Activated naive CD4-positive, alpha-beta T cell treated with anti-CD3 and anti-CD28 coated beads, Interleukin-2, amount 50 U/mL, for 16 hours (primary cell): ENCODE results near the gene NUDT15.
"Not testable (repeated sequence)": the region's sequence is repeated elsewhere in the genome, so short reads cannot be mapped to it uniquely, and the experiment has no call there.

ENCODE experiments used
- DNase-seq: peaks from one replicate; pipeline ENCODE4 v3.0.0-alpha.2; 2020

Gene NUDT15

GRCh38 chr13:48043789-48044503, 6.4 kb downstream of the NUDT15 start:
- DNase-seq: no peak

GRCh38 chr13:48050550-48050949, 13.0 kb downstream of the NUDT15 start:
- DNase-seq: no peak

DNA sequence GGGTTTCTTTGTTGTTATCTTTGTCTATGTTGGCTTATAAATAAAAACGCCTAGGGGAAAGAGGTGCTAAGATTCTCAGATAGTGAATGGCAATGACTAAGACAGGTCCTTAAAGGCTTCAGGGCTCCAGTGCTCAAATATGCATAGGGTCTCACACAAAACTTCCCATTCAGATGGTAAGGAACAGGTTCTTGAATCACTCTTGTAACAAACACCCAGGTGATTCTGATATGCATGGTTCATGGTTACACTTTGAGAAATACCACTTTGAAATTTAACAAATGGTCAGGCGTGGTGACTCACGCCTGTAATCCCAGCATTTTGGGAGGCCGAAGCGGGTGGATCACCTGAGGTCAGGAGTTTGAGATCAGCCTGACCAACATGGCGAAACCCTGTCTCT, 17.1 kb downstream of the NUDT15 start:
- no peak for DNase-seq

DNA sequence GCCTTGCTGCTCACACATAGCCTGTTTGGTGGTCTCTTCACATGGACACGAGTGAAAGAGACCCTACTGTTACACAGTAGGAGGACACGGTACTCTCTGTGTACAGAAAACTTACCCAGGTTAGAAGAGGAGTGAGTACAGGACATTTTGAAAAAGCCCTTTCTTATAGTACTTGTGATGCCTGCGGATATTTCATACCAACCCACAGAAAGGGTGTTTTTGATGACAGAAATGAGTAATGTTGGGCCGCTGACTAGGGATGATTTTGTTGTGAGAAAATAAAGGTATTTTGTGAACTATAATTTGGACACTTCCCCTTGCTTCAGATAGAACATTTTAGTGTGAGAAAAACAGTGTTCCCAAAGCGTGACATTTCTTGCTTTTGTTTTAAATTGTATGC, 18.2 kb downstream of the NUDT15 start:
- no peak for DNase-seq

- DNase-seq: not testable (repeated sequence)
Measured at GRCh38 chr13:48058536-48058935, 21.0 kb downstream of the NUDT15 start.

DNA sequence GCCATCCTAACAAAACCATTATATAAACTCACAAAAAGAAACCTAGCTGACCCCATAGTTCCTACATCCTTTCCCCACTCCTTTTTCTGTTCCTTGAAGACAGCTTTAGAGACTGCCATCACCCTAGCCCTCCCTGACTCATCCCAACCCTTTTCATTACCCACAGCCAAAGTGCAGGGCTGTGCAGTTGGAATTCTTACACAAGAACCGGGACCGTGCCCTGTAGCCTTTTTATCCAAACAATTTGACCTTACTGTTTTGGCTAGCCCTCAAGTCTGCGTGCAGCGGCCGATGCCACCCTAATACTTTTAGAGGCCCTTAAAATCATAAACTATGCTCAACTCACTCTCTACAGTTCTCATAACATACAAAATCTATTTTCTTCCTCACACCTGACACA, 22.4 kb downstream of the NUDT15 start:
- not testable (repeated sequence) for DNase-seq

DNA sequence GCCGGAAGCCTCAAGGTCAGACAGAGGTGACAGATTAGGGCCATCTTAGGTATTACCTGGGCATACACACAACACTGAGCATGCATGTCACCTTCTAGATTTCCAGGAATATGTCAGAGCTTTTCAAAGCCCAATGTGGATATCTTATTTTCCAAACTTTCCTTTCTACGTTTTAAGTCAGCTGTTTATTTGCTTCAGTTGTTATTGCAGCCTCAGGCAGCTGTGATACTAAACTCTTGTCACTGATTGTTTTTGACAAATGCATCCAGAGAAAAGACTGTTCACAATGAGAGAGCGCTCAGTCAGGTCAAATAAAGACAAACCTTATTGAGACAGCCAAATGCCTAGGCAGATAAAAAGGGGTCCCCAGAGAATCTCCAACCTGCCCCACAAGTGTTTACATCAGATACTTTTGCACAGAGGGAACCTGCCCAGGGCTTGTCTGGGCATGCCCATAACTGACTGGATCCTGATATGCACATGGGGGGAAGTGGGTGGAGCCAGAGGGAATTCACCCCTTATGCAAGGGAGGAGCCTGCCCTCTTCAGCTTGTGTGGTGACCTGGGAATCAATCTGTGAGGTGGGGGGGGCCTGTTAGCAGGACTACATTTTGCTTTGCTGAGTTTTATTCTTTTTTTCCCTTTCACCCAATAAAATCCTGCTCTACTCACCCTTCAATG, 28.9 kb downstream of the NUDT15 start:
- no peak for DNase-seq

GRCh38 chr13:48068036-48068435, 30.5 kb downstream of the NUDT15 start:
- no peak for DNase-seq

DNA sequence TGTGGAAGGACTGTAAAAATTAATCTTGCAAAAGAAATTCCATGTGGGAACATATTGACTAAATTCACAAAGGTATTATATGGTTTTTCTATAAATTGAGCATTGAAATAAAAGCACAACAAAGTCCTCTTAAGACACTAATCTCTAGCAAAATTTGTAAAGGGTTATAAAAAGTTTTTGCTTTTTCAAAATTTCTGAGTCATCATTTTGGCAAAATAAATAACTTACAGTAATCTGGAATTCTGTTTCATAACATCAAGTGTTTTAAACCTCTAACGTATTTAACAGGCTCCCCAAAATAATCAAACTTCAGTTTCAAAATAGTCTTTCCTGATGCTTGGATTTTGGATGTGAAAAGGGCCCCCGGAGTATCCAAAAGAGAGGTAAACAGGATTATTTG, 31.4 kb downstream of the NUDT15 start:
- no peak for DNase-seq

- DNase-seq: no peak
Measured at GRCh38 chr13:48069573-48069972, 32.0 kb downstream of the NUDT15 start.

GRCh38 chr13:48070942-48071341, 33.4 kb downstream of the NUDT15 start:
- no peak for DNase-seq

GRCh38 chr13:48072304-48072703, 34.8 kb downstream of the NUDT15 start:
- DNase-seq: no peak

- no peak for DNase-seq
Measured at GRCh38 chr13:48072787-48073186, 35.3 kb downstream of the NUDT15 start.

GRCh38 chr13:48074006-48074405, 36.5 kb downstream of the NUDT15 start:
- no peak for DNase-seq

GRCh38 chr13:48078251-48078656, 40.7 kb downstream of the NUDT15 start:
- no peak for DNase-seq

DNA sequence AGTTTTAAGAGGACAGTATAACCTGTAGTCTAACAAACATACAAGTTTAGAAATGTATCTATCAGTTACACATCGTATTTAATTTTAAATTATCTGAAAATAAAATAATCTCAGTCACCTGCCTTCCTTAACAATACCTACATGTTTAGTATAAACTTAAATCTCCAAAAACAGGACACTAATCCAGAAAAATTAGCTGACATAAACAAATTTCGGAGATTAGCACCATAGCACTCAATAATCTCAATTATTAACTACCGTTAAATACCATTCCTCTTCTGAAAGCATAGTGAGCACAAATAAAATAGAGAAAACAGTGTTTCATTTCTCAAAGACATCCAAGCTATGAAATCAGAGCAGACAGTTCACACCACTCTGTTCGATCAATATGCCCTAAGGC, 44.2 kb downstream of the NUDT15 start:
- DNase-seq: no peak

- no peak for DNase-seq
Measured at GRCh38 chr13:48086272-48086671, 48.7 kb downstream of the NUDT15 start.

DNA sequence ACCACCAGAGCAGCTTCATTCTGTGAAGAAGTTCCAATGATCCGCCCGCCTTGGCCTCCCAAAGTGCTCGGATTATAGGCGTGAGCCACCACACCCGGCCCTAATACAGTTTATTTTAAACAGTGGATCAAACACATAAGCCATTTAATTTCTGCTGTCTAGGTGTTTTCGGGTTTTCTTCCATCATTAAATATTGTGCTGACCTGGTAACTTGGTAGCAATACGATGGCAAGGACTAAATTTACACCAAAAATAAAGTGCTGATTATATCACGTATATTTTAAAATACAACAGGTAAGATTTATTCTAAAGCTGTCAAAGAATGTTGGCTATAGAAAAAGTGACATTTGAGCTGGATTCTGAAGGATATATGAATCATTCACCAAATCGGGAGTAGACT, 56.1 kb downstream of the NUDT15 start:
- DNase-seq: no peak

GRCh38 chr13:48094404-48094780, 56.9 kb downstream of the NUDT15 start:
- DNase-seq: no peak

DNA sequence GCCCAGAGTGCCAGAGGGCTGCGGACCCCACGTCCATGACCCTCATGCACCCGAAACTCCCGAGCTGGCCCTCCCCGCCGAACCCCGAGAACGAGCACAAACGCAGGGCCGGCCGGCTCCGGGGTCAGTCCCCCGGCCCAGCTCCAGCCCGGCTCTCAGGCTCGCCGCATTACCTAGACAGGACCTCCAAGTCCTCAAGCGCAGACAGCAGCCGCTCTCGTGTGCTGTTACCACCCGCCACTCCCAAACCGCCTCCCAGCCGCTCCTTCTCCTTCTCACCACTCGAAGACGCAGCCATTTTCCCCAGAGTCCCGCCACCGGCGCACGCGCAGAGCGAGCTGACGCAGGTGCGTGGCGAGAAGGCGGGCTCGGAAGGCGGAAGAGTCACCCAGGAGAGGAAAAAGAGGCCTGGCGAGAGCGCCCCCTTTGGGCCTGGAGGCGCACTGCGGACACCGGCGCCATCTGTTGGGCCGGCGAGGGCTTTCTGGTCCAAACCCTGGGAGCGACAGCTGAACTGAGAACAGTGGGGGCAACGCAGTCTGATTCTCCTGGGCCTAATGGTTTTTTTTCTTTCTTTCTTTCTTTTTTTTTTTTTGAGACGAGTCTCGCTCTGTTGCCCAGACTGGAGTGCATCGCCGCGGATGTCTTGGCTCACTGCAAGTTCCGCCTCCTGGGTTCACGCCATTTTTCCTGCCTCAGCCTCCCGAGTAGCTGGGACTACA, 57.4 kb downstream of the NUDT15 start, which contains the start of gene MED4:
Gene MED4, minus strand, starts transcription at position 324 of the 722 bp plus-strand sequence. Its CDS starts 26 bp downstream, at position 298.
- DNase-seq: peak; percentile 97

GRCh38 chr13:48096670-48097069, 59.1 kb downstream of the NUDT15 start:
- no peak for DNase-seq
